Measurements from ENCODE around the gene EEFSEC.

Gene EEFSEC

DNA sequence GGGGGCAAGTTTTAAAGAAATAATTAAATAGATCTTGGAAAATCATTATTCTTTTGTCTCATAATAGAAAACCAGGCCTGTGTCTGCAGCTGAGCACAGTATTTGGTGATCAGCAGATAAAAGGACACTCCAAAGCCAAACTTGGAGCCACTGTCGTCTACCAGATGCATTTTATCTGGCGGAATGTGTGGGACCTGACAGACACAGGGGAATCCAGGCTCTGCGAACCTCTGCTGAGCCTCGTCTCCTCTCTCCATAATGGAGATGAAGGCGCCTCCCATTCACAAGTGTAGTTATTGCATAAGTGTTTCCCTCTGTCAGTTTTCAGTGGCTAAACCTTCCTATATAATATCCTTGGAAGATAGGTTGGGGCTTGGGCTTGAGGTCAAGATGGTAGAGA lies 42.1 kb downstream of the EEFSEC start:
- CTCF ChIA-PET: interaction anchor here (0.8 kb wide), 1 partner anchor 31 kb away, joined by 9 read pairs; no protein-coding TSS in a partner anchor
- POLR2A ChIA-PET: no interaction called here
- DNase-seq (ENCODE audit: extremely low spot score): no peak
- TF ChIP-seq FOXA1 (IDR thresholded peaks at IDR 0.05): no peak
- TF ChIP-seq CTBP1 (IDR thresholded peaks at IDR 0.05; ENCODE audit: borderline replicate concordance): no peak
- TF ChIP-seq SUZ12 (IDR thresholded peaks at IDR 0.05): no peak
- no peak for TF ChIP-seq ZNF384 (IDR thresholded peaks at IDR 0.05)

DNA sequence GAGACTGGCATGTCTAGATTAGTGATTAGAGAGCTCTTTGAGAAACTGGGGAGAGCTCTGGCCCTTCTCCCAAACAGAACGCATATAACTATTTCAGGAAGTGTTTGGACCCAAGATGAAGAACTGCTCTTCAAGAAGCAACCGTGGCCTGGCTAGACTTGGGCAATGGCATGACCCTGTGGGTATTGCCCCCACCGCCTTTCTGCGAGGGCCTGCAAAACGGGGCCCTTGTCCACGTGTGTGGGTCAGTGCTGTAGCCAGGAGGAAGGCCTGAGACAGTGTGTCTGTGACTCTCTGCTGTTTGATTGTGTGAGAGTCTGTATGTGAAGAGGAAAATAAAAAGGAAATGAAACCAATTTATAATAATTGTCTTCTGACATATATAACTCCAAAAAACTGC lies 42.5 kb downstream of the EEFSEC start:
- DNase-seq (ENCODE audit: extremely low spot score): no peak
- POLR2A ChIA-PET: no interaction called here
- CTCF ChIA-PET: no interaction called here
- TF ChIP-seq FOXM1 (IDR thresholded peaks at IDR 0.05; ENCODE audit: borderline replicate concordance): no peak
- no peak for TF ChIP-seq FOXK2 (IDR thresholded peaks at IDR 0.05)
- no peak for TF ChIP-seq SP1 (IDR thresholded peaks at IDR 0.05)
- TF ChIP-seq NFRKB (IDR thresholded peaks at IDR 0.05): no peak
- TF ChIP-seq HDGF (IDR thresholded peaks at IDR 0.05; ENCODE audit: borderline replicate concordance): no peak
- no peak for TF ChIP-seq ELF4 (IDR thresholded peaks at IDR 0.05)
- TF ChIP-seq SUZ12 (IDR thresholded peaks at IDR 0.05): no peak
- no peak for TF ChIP-seq LEF1 (IDR thresholded peaks at IDR 0.05; ENCODE audit: borderline replicate concordance)
- no peak for TF ChIP-seq ZNF384 (IDR thresholded peaks at IDR 0.05)

DNA sequence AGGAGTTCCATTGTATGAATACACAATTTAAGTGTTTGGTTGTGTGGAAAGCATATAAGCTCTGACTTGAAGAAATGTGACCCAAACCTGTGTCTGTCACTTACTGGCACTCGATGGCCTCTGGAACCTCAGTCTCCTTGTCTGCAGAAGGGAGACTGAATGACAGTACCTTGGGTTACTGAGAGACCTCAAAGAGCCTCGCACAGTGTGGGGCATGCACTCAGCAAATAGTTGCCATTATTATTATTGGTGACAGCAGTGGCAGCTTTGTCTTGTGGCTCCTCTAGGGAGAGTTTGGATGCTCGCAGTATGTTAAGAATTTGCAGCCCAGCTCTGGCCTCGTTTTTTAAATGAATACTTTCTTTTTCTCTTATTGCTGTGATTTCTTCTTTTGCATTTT lies 43.4 kb downstream of the EEFSEC start:
- no peak for DNase-seq (ENCODE audit: extremely low spot score)
- POLR2A ChIA-PET: no interaction called here
- CTCF ChIA-PET: no interaction called here
- TF ChIP-seq LEF1 (IDR thresholded peaks at IDR 0.05; ENCODE audit: borderline replicate concordance) (no peak), TARDBP (IDR thresholded peaks at IDR 0.05) (no peak), FOXK2 (IDR thresholded peaks at IDR 0.05) (no peak), SUZ12 (IDR thresholded peaks at IDR 0.05) (no peak), HDGF (IDR thresholded peaks at IDR 0.05; ENCODE audit: borderline replicate concordance) (no peak), ZNF384 (IDR thresholded peaks at IDR 0.05) (no peak), ELF4 (IDR thresholded peaks at IDR 0.05) (no peak), BHLHE40 (IDR thresholded peaks at IDR 0.05; ENCODE audit: borderline replicate concordance) (no peak), CTBP1 (IDR thresholded peaks at IDR 0.05; ENCODE audit: borderline replicate concordance) (no peak), FOXM1 (IDR thresholded peaks at IDR 0.05; ENCODE audit: borderline replicate concordance) (no peak), SP1 (IDR thresholded peaks at IDR 0.05) (no peak), FOXA1 (IDR thresholded peaks at IDR 0.05) (no peak), NFRKB (IDR thresholded peaks at IDR 0.05) (no peak), ARNT (IDR thresholded peaks at IDR 0.05) (no peak)
- TF ChIP-seq, protein P1, sequence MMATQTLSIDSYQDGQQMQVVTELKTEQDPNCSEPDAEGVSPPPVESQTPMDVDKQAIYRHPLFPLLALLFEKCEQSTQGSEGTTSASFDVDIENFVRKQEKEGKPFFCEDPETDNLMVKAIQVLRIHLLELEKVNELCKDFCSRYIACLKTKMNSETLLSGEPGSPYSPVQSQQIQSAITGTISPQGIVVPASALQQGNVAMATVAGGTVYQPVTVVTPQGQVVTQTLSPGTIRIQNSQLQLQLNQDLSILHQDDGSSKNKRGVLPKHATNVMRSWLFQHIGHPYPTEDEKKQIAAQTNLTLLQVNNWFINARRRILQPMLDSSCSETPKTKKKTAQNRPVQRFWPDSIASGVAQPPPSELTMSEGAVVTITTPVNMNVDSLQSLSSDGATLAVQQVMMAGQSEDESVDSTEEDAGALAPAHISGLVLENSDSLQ (IDR thresholded peaks at IDR 0.05): no peak

DNA sequence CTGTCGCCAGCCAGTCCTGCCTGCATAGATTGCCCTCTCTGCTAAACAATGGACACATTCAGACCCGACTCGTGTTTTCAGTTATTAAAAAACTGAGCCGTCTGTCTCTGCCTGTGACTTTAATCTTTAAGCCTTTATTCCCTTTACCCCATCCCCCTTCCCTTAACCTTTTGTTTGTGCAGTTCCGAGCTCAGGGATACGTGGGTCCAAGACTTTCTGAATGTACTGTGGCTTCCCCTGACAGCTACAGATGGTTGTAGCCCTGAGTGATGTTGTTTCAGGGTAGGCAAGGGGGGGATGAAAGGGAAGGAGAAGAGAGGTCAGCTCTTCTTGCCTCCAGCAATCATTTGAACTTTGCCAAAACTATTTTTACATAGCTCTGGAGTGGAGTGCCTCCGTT lies 44.6 kb downstream of the EEFSEC start:
- POLR2A ChIA-PET: interaction anchor here (0.7 kb wide), 1 partner anchor 200 kb away, joined by 3 read pairs; no protein-coding TSS in a partner anchor
- TF ChIP-seq NFRKB (IDR thresholded peaks at IDR 0.05) (no peak), SP1 (IDR thresholded peaks at IDR 0.05) (no peak), TARDBP (IDR thresholded peaks at IDR 0.05) (no peak), FOXM1 (IDR thresholded peaks at IDR 0.05; ENCODE audit: borderline replicate concordance) (no peak), FOXA1 (IDR thresholded peaks at IDR 0.05) (no peak), L3MBTL2 (conservative IDR thresholded peaks at IDR 0.05) (no peak), ARNT (IDR thresholded peaks at IDR 0.05) (no peak), ELF4 (IDR thresholded peaks at IDR 0.05) (no peak), LEF1 (IDR thresholded peaks at IDR 0.05; ENCODE audit: borderline replicate concordance) (no peak), BHLHE40 (IDR thresholded peaks at IDR 0.05; ENCODE audit: borderline replicate concordance) (no peak), CTBP1 (IDR thresholded peaks at IDR 0.05; ENCODE audit: borderline replicate concordance) (no peak)
- TF ChIP-seq, protein P1 (IDR thresholded peaks at IDR 0.05): no peak
- DNase-seq (ENCODE audit: extremely low spot score): no peak
- CTCF ChIA-PET: no interaction called here

DNA sequence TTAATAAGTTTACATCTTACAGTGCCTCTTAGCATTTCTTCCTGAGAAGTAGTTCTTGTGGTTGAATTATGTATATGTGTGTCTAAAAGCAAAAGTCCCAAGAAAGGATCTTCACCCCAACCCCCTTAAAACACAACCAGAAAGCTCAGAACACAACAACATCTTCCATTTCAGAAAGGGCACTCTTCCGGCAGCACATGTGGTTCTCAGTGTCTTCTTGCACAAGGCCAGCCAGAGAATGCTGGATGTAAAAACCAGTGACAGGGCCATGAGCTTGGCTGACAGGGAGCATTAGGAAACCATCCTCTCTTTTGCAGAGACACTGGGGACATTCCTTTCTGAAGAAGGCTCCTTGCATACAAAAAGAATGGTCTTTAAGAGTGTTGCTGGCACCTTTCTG lies 45.0 kb downstream of the EEFSEC start:
- POLR2A ChIA-PET: no interaction called here
- CTCF ChIA-PET: no interaction called here
- TF ChIP-seq ZNF384 (IDR thresholded peaks at IDR 0.05) (no peak), ARNT (IDR thresholded peaks at IDR 0.05) (no peak), L3MBTL2 (conservative IDR thresholded peaks at IDR 0.05) (no peak), SUZ12 (IDR thresholded peaks at IDR 0.05) (no peak), TARDBP (IDR thresholded peaks at IDR 0.05) (no peak), NFRKB (IDR thresholded peaks at IDR 0.05) (no peak), FOXK2 (IDR thresholded peaks at IDR 0.05) (no peak), ELF4 (IDR thresholded peaks at IDR 0.05) (no peak), CTBP1 (IDR thresholded peaks at IDR 0.05; ENCODE audit: borderline replicate concordance) (no peak), FOXA1 (IDR thresholded peaks at IDR 0.05) (no peak), BHLHE40 (IDR thresholded peaks at IDR 0.05; ENCODE audit: borderline replicate concordance) (no peak), LEF1 (IDR thresholded peaks at IDR 0.05; ENCODE audit: borderline replicate concordance) (no peak), SP1 (IDR thresholded peaks at IDR 0.05) (no peak), FOXM1 (IDR thresholded peaks at IDR 0.05; ENCODE audit: borderline replicate concordance) (no peak), HDGF (IDR thresholded peaks at IDR 0.05; ENCODE audit: borderline replicate concordance) (no peak)
- TF ChIP-seq, protein P1 (IDR thresholded peaks at IDR 0.05): no peak
- DNase-seq (ENCODE audit: extremely low spot score): no peak

DNA sequence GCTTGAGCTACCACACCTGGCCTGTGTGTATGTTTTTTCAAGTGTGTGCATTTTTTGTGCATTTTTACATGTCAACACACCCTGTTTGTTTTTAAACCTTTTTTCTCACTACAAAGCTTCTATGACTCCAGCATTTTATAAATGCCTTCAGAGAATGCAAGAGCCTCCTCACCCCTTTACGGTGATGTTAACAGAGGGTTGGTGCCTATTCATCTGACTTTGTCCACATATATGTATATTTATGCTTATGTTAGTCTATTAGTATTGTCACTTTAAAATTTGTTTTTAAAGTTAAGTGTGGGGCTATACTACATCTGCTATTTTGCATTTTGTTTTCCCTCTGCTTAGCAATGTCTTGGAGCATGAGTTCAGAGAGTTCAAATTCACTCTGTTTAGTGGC lies 45.8 kb downstream of the EEFSEC start:
- DNase-seq (ENCODE audit: extremely low spot score): no peak
- no peak for TF ChIP-seq ZNF384 (IDR thresholded peaks at IDR 0.05)
- TF ChIP-seq L3MBTL2 (conservative IDR thresholded peaks at IDR 0.05): no peak
- TF ChIP-seq FOXM1 (IDR thresholded peaks at IDR 0.05; ENCODE audit: borderline replicate concordance): no peak
- no peak for TF ChIP-seq ELF4 (IDR thresholded peaks at IDR 0.05)
- TF ChIP-seq, protein P1 (IDR thresholded peaks at IDR 0.05): no peak
- no peak for TF ChIP-seq SUZ12 (IDR thresholded peaks at IDR 0.05)
- TF ChIP-seq HDGF (IDR thresholded peaks at IDR 0.05; ENCODE audit: borderline replicate concordance): no peak
- TF ChIP-seq NFRKB (IDR thresholded peaks at IDR 0.05): no peak
- TF ChIP-seq CTBP1 (IDR thresholded peaks at IDR 0.05; ENCODE audit: borderline replicate concordance): no peak
- TF ChIP-seq ARNT (IDR thresholded peaks at IDR 0.05): no peak
- TF ChIP-seq LEF1 (IDR thresholded peaks at IDR 0.05; ENCODE audit: borderline replicate concordance): no peak
- no peak for TF ChIP-seq FOXA1 (IDR thresholded peaks at IDR 0.05)
- TF ChIP-seq TARDBP (IDR thresholded peaks at IDR 0.05): no peak
- no peak for TF ChIP-seq BHLHE40 (IDR thresholded peaks at IDR 0.05; ENCODE audit: borderline replicate concordance)
- TF ChIP-seq SP1 (IDR thresholded peaks at IDR 0.05): no peak
- TF ChIP-seq FOXK2 (IDR thresholded peaks at IDR 0.05): no peak
- CTCF ChIA-PET: no interaction called here
- POLR2A ChIA-PET: no interaction called here

All from HEK293T (cell line).